Mesothelial cell of epicardium (in vitro differentiated cells): ENCODE measurements around the gene ADGRL3. TPM values are rescaled to one million over a fixed set of nuclear protein-coding genes. Genes with fewer than 3 reads are reported as not detected.
A peak's percentile ranks its signal among the peaks of the same experiment; 100 is the strongest.

Experiments used
- DNase-seq, 2 experiments: peaks; one replicate each; pipeline ENCODE4 v3.0.0; 2021; ENCODE audit warnings: low spot score in 2 of 2; ENCODE audit not compliant: unreplicated experiment in 2 of 2
- H3K27ac Mint-ChIP-seq: 2 replicates; pipeline ENCODE4 v1.8.0; 2021; ENCODE audit warnings: mixed read lengths
- H3K27me3 Mint-ChIP-seq: 2 replicates; pipeline ENCODE4 v1.8.0; 2021; ENCODE audit warnings: low read depth, mixed read lengths
- H3K36me3 Mint-ChIP-seq: 2 replicates; pipeline ENCODE4 v1.8.0; 2021; ENCODE audit warnings: mixed read lengths
- H3K4me1 Mint-ChIP-seq: 2 replicates; pipeline ENCODE4 v1.8.0; 2021; ENCODE audit warnings: mixed read lengths
- H3K4me3 Mint-ChIP-seq: 2 replicates; pipeline ENCODE4 v1.8.0; 2021; ENCODE audit warnings: mild to moderate bottlenecking, moderate library complexity, mixed read lengths
- H3K9me3 Mint-ChIP-seq: 2 replicates; pipeline ENCODE4 v1.8.0; 2021; ENCODE audit warnings: mixed read lengths
- CTCF ChIP-seq: fragments of 200-600 bp; sonication (generic); IDR thresholded peaks from one replicate; pipeline ENCODE4 v1.5.0; 2021; ENCODE audit warnings: antibody characterized with exemption; ENCODE audit not compliant: unreplicated experiment
- total RNA-seq: library from RNA; stranded (reverse); gene quantifications from 3 replicates; pipeline ENCODE4 v1.2.1, GENCODE V29; 2021

ADGRL3 gene
- total RNA-seq, 1 donor from 2014 or later, result 68.3 TPM

GRCh38 chr4:61996943-61997342, 796.8 kb downstream of the ADGRL3 start:
- Mint-ChIP-seq H3K4me3 (no peak overlapping the region), H3K4me1 (peaks cover 16% of the 10 kb centered on the region), H3K27ac (no peak overlapping the region), H3K36me3 (peaks cover 5% of the 10 kb centered on the region), H3K9me3 (no peaks in the 10 kb centered on the region), H3K27me3 (no peaks in the 10 kb centered on the region)
- no peak for TF ChIP-seq CTCF
- no peak for DNase-seq

GRCh38 chr4:61997831-61998230, 797.7 kb downstream of the ADGRL3 start:
- Mint-ChIP-seq H3K27me3 (no peaks in the 10 kb centered on the region), H3K4me1 (peaks cover 18% of the 10 kb centered on the region), H3K36me3 (peaks cover 5% of the 10 kb centered on the region), H3K27ac (no peak overlapping the region), H3K4me3 (no peak overlapping the region), H3K9me3 (no peaks in the 10 kb centered on the region)
- DNase-seq, result no peak
- no peak for TF ChIP-seq CTCF

- TF ChIP-seq CTCF, result no peak
- Mint-ChIP-seq H3K27me3 (no peaks in the 10 kb centered on the region), H3K36me3 (peaks cover 7% of the 10 kb centered on the region), H3K4me3 (no peak overlapping the region), H3K27ac (peak overlapping the region; percentile 65), H3K4me1 (peaks cover 18% of the 10 kb centered on the region), H3K9me3 (peaks cover 5% of the 10 kb centered on the region)
- DNase-seq, result no peak
Measured at GRCh38 chr4:62003695-62004094, 803.6 kb downstream of the ADGRL3 start.

GRCh38 chr4:62004881-62005280, 804.8 kb downstream of the ADGRL3 start:
- Mint-ChIP-seq H3K36me3 (peaks cover 5% of the 10 kb centered on the region), H3K9me3 (peaks cover 5% of the 10 kb centered on the region), H3K4me3 (no peak overlapping the region), H3K4me1 (peaks cover 18% of the 10 kb centered on the region), H3K27ac (no peak overlapping the region), H3K27me3 (no peaks in the 10 kb centered on the region)
- no peak for DNase-seq
- no peak for TF ChIP-seq CTCF

- Mint-ChIP-seq H3K27me3 (no peaks in the 10 kb centered on the region), H3K4me3 (no peak overlapping the region), H3K27ac (no peak overlapping the region), H3K36me3 (peaks cover 5% of the 10 kb centered on the region), H3K4me1 (peaks cover 18% of the 10 kb centered on the region), H3K9me3 (peaks cover 5% of the 10 kb centered on the region)
- no peak for TF ChIP-seq CTCF
- no peak for DNase-seq
Measured at GRCh38 chr4:62006108-62006507, 806.0 kb downstream of the ADGRL3 start.
